Stomach (tissue), 4 donors: ENCODE results near the gene IFNLR1.

ENCODE experiments used
- POLR2A ChIP-seq, 4 donors: fragments of 450-650 bp; IDR thresholded peaks; one replicate each; pipeline ENCODE4 v1.6.1; 2016; ENCODE audit warnings: antibody characterized with exemption in 4 of 4, control low read depth in 2 of 4, mild to moderate bottlenecking in 1 of 4, moderate library complexity in 1 of 4
- POLR2AphosphoS5 ChIP-seq, 3 donors: sonication (generic); formaldehyde crosslinking; IDR thresholded peaks; one replicate each; pipeline ENCODE4 v1.6.1; 2016; ENCODE audit warnings: antibody characterized with exemption in 3 of 3
- TF ChIP-seq, protein P1 (sequence below), 7 experiments: fragments of 450-650 bp in 4 of 7; fragments of 200-600 bp in 3 of 7; sonication (generic) in 3 of 7; IDR thresholded peaks; one replicate each; pipeline ENCODE4 v1.5.1; 2016 to 2019; ENCODE audit warnings: antibody characterized with exemption in 7 of 7, control low read depth in 2 of 7, mild to moderate bottlenecking in 1 of 7

GRCh38 chr1:24130385-24130784 is 56.7 kb downstream of the IFNLR1 start:
- TF ChIP-seq, protein P1, sequence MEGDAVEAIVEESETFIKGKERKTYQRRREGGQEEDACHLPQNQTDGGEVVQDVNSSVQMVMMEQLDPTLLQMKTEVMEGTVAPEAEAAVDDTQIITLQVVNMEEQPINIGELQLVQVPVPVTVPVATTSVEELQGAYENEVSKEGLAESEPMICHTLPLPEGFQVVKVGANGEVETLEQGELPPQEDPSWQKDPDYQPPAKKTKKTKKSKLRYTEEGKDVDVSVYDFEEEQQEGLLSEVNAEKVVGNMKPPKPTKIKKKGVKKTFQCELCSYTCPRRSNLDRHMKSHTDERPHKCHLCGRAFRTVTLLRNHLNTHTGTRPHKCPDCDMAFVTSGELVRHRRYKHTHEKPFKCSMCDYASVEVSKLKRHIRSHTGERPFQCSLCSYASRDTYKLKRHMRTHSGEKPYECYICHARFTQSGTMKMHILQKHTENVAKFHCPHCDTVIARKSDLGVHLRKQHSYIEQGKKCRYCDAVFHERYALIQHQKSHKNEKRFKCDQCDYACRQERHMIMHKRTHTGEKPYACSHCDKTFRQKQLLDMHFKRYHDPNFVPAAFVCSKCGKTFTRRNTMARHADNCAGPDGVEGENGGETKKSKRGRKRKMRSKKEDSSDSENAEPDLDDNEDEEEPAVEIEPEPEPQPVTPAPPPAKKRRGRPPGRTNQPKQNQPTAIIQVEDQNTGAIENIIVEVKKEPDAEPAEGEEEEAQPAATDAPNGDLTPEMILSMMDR (IDR thresholded peaks at IDR 0.05) = no peak
- no peak for TF ChIP-seq POLR2A (IDR thresholded peaks at IDR 0.05)
- no peak for TF ChIP-seq POLR2AphosphoS5 (IDR thresholded peaks at IDR 0.05)
